NCI-H2081 treated with DMSO at 0.1 percent for 48 hours (cell line): ENCODE data around the gene MAGI2.

ENCODE experiments used
- DNase-seq: peaks from one replicate; lab custom pipeline; 2025; lab: John Stamatoyannopoulos, UW

The MAGI2 gene

DNA sequence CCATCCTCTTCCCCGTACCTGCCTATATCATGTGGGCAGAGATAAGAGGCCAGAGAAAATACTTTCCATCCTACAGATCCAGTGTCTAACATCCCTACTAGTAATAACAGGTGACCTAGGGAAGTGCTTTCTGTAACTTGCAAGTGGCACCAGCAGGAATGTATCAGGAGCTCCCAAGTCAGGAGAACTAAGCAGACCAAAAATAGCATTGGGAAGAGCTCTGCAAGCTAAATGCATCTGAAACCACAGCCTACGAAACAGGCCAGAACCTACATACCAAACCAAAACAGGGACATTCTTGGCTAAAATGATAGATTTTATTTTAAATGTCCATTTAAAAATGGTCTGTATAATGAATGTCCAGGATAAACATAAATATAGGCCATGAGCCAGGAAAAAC, 974.1 kb downstream of the MAGI2 start:
- no peak for DNase-seq

DNA sequence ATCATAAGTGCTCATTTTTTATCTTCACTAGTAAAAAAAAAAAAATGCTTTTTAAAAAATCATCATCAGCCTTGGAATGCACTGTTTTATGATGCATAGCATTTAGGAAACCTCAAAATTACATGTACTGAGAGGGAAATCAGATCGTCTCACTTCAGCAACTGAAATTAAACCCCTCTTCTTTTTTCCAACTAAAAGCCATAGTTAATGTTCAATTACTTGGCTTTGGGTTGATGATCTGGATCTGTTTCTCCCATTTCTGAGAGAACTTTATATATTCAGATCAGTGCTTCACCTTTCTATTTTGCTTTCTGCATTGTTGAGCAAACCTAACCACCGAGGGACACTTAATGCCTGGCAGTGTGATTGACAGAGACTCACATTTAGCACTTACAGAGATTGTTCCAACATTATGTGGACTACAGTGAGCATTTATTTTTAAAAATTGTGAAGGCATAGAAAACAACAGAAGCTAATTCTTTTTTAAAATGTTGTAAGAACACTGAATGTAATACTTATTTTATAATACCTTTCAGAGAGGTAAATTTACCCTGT, 976.5 kb downstream of the MAGI2 start:
- DNase-seq, result no peak

DNA sequence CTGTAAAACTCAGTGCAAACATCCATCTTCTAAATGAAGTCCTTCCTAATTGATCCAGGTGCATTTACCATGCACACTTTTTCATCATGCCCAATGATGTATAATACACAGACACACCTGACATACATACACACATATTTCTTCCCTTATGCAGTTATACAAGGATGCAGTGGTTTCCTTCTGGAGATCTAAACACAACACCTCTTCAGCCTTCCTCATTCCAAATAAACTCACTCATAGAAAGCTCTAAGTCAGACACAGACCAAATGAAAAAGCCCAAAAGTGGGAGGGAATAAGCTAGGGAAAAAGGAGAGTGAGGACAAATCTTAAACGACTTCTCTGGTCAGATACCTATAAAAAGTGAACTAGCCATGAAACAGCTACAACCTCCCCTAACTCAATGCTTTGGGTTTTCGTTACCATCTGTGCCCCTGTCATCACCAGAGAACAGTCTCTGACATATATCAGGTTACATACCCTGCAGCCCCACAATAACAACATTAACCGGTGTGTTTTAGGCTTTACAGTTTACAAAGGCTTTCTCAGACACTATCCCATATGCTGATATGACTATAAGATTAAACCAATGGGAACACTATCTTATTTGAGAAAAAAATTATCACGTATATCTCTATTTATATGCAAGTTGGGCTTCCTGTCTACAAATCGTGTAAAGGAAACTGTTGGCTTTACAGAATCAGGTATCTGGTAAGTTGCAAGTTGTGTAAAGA, 979.7 kb downstream of the MAGI2 start:
- DNase-seq, result no peak

DNA sequence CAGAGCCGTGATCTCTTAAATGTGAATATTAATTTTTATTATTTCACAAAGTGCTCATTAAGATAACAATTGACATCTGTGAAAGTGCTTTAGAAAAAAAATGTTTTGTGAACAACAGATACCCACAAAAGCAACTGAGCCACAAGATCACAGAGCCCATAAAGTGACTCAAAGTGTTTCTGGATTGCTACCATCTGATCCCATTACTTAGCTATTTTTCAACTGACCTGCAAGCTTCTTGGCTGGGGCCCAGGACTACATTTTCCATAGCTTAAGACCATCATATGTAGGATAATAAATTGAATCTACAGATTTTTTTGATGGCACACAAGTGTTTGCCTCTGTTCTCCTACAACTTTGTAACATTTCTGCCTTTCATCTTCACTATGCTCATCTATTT, 980.4 kb downstream of the MAGI2 start:
- DNase-seq, result no peak

DNA sequence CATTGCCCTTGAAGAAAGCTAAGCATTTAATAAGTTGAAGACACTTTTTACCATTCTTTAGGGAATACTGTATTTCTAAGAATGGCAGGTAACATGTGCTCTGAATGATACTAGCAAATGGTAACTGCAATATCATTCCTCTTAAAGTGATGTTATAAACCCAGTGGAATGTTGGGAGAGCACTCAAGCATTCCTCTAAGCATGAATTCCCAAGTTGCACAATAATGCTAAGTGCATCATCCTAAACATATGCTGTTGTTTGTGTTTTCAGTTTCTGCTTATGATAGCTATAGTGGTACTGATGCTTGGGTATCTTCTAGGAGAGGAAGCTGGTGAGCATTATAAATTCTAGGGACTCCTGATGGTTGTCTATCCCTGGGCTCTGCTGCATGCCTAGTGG, 980.9 kb downstream of the MAGI2 start:
- DNase-seq, result no peak

DNA sequence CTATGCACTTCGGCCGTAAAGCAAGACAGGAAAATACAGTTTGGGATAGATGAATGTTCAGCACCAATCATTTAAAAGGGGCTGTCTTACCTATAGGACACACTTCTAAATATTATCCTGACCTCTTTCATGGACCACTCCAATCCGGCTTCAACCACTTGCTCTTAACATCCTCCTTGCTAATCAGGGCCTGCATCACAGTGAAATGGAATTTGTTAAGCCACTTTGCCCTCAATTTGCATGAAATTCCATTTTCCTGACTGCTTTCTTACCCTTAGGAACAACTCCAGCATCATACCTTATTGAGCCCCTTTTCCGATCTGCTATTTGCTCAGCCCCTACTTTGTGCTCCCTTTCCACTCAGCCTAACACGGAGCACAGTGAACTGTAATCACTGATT, 987.6 kb downstream of the MAGI2 start:
- DNase-seq, result no peak

DNA sequence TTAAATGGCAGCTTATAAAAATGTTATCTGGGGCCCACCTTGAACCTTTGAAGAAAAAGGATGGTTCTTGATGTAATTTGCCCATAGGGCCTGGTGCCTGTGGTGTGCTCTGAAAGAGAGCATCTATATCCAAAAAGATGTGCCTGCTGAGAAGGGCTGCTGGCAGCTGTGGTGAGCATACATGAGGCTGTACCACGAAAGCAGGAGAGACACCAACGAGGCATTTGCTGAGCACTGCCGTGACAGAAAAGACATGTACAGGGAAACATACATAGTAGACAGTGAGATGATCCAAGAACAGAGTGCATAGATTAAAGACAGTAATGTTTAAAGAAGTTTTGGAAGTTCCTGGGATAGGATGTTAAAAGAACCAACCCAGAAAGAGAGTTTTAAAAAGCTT, 990.4 kb downstream of the MAGI2 start:
- no peak for DNase-seq

DNA sequence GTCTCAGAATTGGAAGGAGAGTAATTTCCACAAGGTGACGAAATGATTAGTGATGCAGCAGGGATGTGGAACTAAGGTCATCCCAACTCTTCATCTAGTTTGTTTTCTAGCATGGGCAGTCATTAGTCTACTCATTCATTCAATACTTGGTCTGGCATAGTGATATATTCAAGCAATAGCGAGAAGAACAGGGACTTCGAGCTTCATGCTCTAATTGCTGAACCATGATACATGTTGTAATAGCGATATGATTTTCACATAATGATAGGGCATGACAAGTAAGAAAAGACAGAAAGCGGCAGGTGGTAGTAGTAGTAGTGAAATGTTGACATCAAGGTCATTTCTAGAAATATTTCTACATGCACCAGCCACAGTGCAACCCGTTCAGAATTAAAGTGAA, 1002.8 kb downstream of the MAGI2 start:
- no peak for DNase-seq

DNA sequence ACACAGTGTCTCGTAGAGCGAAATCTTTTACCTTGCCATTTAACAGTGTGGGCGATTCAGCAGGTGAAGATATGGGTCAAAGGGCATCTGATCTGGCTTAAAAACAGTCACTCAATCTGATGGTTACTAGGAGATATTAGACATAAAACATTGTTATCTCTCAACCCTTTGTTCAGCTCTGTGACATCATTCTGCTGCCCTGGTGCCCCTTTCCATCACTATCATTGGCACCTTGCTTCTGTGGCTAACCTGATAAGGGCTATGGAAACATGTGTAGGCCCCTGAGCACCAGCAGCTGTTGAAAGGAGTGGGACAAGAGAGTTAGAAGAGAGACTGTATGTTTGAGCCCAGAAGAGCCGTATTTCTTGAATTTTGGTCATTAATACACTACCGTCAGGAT, 1004.6 kb downstream of the MAGI2 start:
- DNase-seq, result no peak

DNA sequence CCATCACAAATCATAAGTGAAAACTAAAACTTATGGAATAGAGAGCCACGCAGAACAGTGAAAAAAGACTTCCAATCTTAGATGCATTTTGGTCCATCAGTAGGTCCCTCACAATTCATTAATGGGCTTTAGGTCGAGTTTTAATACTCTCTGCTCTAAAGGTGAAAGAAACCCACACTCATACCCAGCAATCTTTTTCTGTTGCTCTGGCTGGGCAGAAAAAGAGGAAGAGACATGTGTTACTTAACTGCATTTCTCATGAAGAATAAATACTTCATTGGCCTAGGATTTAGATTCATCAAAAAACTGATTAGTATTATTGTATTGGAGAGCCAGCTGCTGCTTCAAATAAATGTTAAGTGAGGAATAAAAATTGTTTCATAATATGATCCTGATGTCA, 1009.2 kb downstream of the MAGI2 start:
- no peak for DNase-seq

DNA sequence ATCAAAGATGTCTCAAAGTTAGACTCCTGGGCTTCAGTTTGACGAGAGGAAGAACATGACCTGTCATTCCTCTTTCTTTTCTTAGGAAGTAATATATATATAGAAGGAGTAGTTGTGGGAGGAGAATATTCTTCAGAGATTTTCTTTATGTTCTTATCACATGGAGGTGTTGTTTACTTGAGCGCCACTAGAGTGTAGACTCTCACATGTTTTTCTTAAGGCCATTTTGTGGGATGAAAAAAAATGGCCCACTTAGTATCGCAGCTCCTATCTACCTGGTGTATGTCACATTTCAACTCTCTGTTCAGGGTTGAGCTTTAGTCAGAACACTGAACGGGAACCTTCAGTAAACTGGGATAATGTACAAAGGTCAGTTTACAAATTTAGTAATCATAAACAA, 1009.7 kb downstream of the MAGI2 start:
- no peak for DNase-seq

DNA sequence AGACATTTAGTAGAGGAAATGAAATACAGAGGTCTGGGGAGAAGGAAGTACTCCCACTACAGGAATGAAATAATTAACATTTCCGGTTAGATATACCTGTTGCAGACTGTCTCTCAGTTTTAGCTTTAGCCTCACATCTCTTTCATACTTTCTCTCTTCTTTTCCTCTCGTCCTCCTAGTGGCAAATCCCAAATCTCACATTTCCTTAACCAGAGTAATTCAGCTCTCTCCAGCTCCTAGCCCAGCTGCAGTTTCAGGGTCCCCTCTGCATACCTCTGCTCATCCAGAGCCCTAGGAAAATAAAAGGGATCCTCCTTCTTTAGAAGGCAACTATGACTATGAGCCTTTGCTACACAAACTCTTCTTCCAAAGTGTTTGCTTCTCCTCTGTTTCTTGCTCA, 1011.7 kb downstream of the MAGI2 start:
- no peak for DNase-seq

DNA sequence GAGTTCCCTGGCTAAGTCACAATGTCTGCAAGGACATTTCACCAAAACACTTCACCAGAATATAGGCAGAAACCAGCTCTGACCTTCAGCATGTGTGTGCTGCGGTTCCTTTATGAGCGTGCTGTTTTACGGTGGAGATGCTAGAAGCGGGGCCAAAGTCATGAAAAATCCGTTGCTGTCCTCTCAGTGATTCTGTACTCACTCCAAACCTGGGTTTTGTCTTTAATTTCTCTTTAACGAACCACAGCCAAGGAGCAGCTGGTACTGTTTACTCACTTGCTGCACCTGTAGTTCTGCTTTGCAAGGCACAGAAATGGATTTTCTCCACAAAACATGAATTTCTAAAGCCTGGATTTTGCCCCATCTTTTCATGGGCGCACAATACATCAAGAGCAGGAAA, 1015.0 kb downstream of the MAGI2 start:
- DNase-seq, result no peak

DNA sequence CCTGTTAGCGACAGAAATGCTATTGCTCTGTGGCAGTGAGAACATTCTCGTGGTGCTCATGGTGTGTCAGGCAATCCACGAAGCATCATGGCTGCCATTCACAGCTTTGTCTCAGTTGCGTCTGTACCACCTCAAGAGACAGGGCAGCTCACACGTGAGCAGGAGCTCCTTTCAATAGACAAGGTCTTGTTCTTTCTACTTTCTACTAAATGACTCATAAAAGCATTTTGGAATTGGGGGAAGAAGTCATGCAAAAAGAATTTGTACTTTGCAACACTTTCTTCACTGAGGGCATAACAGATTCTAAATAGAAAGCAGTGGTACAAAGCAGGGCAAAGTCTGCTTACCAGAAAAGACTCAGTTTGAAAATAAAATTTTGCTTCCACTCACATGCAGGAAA, 1016.3 kb downstream of the MAGI2 start:
- DNase-seq, result no peak

DNA sequence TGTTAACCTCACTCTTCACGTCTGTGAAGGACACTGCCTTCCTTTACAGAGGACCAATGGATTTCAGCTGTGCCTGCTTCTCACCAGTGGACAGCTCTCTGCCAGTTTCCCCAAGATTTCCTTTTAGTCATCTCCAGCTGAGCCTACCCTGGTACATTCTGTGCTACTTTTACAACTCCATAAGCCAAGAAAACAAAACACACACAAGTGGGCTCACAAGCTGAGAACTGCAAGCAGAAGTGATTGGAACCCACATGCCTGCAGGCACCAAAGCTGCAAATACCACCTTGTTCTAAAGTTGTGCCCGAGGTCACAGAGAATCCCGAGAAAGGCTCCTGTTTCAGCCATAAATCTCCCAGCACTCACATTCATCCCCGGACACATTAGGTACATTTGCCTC, 1018.1 kb downstream of the MAGI2 start:
- no peak for DNase-seq

DNA sequence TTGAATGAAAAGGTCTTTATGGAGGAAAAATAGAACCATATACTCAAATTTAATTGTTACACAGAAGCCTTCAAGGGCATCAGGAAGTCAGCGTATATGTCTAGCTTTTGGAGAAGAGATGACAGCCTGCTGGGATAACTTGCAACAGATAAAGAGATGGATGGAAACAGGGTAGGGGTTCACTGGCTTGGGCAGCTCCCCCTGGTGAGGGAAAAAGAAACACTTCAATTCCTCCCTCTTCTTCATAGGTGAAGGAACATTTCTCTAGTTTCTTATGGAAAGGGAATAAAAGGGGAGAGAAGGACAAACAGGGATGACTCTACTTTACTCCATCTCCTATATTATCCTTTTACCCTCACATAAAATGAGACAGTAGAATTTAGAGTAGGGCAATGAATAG, 1019.2 kb downstream of the MAGI2 start:
- DNase-seq, result no peak

DNA sequence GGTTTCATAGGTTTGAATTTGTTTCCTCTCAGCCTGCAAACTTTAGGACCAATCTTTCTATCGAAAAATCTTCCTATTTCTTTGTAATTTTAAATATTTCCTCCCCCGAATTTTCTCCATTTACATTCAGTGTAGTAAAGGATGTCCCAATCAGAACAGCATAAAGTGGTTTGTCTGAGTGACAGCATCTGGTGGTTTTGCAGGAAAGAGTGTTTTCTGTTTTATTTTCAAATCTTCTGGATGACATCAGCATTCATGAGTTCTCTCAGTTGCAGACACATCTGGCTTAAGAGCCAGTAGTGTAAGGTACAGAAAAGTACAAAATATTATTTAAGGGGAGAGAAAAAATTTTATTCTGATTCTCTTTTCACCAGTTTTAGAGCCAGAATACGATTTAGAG, 1020.0 kb downstream of the MAGI2 start:
- DNase-seq, result no peak

DNA sequence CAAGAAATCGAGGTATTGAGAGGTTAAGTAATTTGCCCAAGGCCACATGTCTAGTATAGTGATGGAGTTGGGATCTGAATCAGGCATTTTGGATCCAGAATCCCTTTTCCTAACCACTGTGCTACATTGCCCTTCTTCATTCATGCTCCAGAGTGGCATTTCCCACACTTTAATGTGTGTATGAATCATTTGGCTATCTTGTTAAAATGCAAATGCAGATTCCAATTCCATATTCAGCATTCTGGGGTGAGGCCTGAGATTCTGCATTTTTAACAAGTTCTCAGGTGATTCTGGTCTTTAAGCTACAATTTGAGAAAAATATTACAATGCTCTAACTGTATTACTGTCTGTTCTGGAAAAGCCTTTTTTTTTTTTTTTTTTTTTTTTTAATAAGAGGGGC, 1023.6 kb downstream of the MAGI2 start:
- DNase-seq, result no peak

DNA sequence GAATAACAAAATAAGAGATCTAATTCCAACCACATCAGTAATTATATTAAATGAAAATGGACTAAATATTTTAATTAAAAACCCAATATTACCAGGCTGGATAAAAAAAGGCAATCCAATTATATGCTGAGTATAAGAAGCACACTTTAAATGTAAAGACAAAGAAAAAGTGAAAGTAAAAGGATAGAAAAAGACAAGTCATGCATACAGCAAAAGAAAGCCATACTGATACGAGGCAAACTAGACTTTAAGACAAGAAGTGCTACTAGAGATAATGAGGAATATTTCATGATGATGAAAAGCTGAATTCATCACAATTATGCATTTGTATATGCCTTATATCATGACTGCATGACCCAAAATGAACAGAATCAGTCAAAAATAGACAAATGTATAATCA, 1026.3 kb downstream of the MAGI2 start:
- no peak for DNase-seq

DNA sequence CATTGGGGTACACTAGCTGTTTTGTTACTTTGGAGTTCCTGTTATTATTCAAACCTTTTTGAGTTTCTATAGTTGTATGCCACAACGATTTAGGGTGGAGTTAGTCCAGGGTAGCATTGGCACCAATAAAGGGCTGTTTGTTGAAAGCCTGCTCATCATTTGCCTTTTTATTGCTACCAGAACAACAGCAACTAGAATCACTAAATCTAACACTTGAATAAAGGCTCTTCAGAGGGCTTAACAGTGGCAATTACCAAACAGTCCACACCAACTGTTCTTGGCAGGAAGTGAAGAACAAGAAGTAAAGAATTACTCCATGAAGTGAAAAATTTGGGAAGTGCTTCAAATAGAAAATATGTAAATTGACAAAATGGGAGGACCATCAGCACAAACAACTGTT, 1033.5 kb downstream of the MAGI2 start:
- no peak for DNase-seq

DNA sequence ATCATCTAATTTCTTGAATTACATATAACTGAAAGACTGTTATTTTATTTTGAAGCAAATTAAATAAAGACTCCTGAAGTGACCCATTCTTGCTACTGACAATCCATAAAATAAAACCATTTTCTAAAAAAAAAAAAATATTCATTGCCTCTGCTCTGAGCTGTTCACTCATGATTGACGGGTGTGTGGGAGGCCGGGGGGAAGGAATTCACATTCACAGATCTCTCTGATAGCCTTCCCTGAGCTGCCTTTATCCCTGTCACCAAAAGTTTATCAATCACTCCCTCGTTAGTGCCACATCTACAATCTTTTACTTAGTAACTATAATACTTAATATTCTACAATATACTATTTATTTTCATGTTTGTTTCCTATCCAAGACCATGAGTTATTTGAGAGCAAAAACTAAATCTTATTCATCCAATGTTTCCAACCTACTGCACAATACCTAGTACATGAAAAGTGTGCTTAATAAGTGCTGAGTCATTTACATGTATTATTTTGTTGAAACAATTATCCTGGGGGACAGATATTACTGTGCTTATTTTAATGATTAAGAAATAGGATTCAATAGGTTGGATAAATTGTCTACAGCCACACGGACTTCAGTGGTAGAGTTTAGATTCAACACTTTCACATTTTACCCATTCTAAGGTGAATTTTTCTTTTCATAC, 1036.2 kb downstream of the MAGI2 start:
- DNase-seq, result no peak

DNA sequence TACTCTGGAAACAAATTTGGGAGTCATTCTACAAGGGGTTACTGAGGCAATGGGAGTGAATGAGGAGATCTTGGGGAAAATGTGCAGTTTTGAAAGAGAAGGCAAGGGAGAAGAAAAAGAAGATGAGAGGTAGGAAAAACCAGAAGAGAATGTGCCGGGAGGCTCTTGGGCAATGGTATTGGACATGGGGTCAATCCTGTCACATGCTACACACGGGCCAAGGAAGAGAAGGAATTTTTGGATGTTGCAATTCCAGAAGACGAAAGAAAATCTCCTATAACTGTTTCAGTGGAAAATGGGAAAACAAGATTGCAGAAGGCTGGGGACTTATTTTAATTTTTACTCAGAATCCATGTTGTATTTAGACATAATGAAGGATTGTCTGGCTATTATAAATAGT, 1039.9 kb downstream of the MAGI2 start:
- no peak for DNase-seq

DNA sequence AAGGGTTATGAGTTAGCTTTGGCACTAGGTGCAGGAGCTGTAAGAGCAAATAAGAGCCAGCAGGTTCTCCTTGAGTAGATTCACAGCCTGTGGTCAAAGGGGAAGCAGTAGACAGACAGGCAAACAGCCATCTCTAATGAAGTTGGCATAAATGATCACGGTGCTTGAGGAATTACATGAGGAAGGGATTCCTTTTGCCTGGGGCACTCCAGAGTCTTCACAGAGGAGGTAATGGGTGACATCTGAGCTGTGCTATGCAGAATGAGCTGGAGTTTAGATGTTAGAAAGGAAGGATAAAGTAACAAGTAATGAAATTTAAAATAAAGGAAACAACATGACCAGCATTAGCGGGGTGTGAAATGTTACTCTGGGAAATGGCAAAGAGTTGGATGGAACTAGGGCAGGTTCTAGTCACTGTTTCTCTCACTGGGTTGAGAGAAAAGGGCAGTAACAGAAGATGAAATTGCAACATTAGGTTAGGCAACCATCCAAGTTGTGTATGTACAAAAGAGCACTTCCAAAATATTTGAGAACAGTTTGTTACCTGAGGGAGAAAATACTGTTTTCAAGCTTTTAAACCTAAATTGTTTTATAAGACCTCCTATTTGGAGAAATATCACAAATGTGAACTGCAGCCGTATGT, 1041.1 kb downstream of the MAGI2 start:
- DNase-seq, result no peak
